Tibial artery (tissue), 4 donors: ENCODE measurements around the gene NCKAP1.

Source experiments
- DNase-seq, 2 donors: peaks; one replicate each; pipeline ENCODE4 v3.0.0-alpha.2; 2019
- H3K27ac ChIP-seq, 2 donors: fragments of 200-600 bp; sonication (generic) in 1 of 2; 1 replicate in 1 of 2; 2 replicates in 1 of 2; pipeline ENCODE4 v1.5.1; 2018 to 2019; ENCODE audit warnings: mild to moderate bottlenecking in 1 of 2
- H3K27me3 ChIP-seq, 2 donors: fragments of 200-600 bp; sonication (generic) in 1 of 2; one replicate each; pipeline versions ENCODE4 v1.5.1 to v1.6.0; 2016 to 2019
- H3K36me3 ChIP-seq, 3 donors: fragments of 200-600 bp; sonication (generic) in 2 of 3; one replicate each; pipeline ENCODE4 v1.5.1; 2016 to 2019; ENCODE audit warnings: mild to moderate bottlenecking in 2 of 3
- H3K4me1 ChIP-seq, 4 donors: fragments of 200-600 bp; sonication (generic) in 2 of 4; 1 replicate in 3 of 4; 2 replicates in 1 of 4; pipeline ENCODE4 v1.5.1; 2016 to 2019
- H3K4me3 ChIP-seq, 2 donors: fragments of 200-600 bp; sonication (generic) in 1 of 2; 1 replicate in 1 of 2; 2 replicates in 1 of 2; pipeline ENCODE4 v1.5.1; 2018 to 2019; ENCODE audit warnings: mild to moderate bottlenecking in 2 of 2
- H3K9me3 ChIP-seq, 3 donors: fragments of 200-600 bp; sonication (generic) in 1 of 3; one replicate each; pipeline ENCODE4 v1.5.1; 2016 to 2019
- CTCF ChIP-seq, 2 experiments: fragments of 200-600 bp in 1 of 2; fragments of 450-650 bp in 1 of 2; IDR thresholded peaks; one replicate each; pipeline ENCODE4 v1.5.1; 2017 to 2019; ENCODE audit warnings: antibody characterized with exemption in 2 of 2, mild to moderate bottlenecking in 1 of 2, moderate library complexity in 1 of 2
- intact Hi-C: fragments of 100-400 bp; cut with DNase I; formaldehyde crosslinking; loops from one replicate; pipeline ENCODE4 v1.15.0; 2023; ENCODE audit warnings: low total_unique reads

The NCKAP1 gene

GRCh38 chr2:182910965-182911364 lies 127.3 kb downstream of the NCKAP1 start:
- no peak overlapping the region for H3K4me3 ChIP-seq
- H3K27ac ChIP-seq = no peak overlapping the region
- intact Hi-C loops = no loop called here
- H3K4me1 ChIP-seq = peaks cover 0 to 28% (median 3%) of the 10 kb centered on the region in 4 donors
- no peak for TF ChIP-seq CTCF (IDR thresholded peaks at IDR 0.05)
- H3K9me3 ChIP-seq = no peaks in the 10 kb centered on the region
- peaks cover 24 to 37% (median 29%) of the 10 kb centered on the region in 3 donors for H3K36me3 ChIP-seq
- H3K27me3 ChIP-seq = no peaks in the 10 kb centered on the region
- no peak for DNase-seq

- DNase-seq = no peak
- no peak overlapping the region for H3K4me3 ChIP-seq
- H3K9me3 ChIP-seq = no peaks in the 10 kb centered on the region
- TF ChIP-seq CTCF (IDR thresholded peaks at IDR 0.05) = no peak
- H3K27me3 ChIP-seq = no peaks in the 10 kb centered on the region
- intact Hi-C loops = no loop called here
- peaks cover 6 to 25% (median 15%) of the 10 kb centered on the region in 3 donors for H3K36me3 ChIP-seq
- H3K27ac ChIP-seq = no peak overlapping the region
- H3K4me1 ChIP-seq = peaks cover 0 to 15% (median 0%) of the 10 kb centered on the region in 4 donors
These were observed 131.0 kb downstream of the NCKAP1 start for GRCh38 chr2:182907081-182907830.

DNA sequence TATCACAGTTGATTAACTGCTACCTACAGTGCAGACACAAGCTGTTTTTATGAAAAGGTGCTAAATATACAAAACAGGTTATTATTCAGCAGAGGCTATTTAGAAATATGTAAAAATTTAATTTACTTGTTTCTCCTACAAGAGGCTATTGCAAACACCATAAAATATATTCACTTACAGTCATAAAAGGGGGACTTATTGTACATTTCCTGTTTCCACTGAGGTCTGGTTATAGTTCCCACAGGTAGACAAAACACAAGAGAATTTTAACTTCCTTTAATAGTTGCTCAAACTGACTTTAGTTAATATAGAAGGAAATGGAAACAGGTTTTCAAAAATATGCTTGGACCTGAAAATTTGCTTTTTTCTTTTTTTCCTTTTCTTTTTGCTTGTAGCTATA lies 131.8 kb downstream of the NCKAP1 start:
- intact Hi-C loops = no loop called here
- Histone ChIP-seq H3K36me3 (peaks cover 6 to 25% (median 11%) of the 10 kb centered on the region in 3 donors), H3K9me3 (no peaks in the 10 kb centered on the region)

DNA sequence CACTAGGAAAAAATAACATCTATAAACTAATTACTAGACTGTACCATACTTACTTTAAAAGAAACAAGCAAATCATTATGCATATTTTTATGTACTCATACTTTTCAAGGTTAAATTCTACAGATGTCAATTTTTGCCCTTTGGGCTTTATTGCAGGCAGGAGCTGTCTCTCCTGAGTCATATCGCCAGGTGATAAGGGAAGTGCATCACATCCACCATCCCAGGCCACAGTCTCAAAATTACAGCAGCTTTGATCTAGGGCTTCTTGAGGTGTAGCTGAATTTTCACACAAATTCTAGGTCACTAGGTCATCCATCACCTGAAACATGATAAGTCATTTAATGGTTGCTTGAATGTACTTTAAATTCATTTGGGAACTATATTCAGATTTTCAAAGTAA lies 133.4 kb downstream of the NCKAP1 start:
- H3K36me3 ChIP-seq = peaks cover 0 to 20% (median 3%) of the 10 kb centered on the region in 3 donors
- no peak overlapping the region for H3K4me3 ChIP-seq
- H3K4me1 ChIP-seq = peaks cover 0 to 9% (median 0%) of the 10 kb centered on the region in 4 donors
- DNase-seq = no peak
- no peaks in the 10 kb centered on the region for H3K9me3 ChIP-seq
- no peak for TF ChIP-seq CTCF (IDR thresholded peaks at IDR 0.05)
- no peak overlapping the region for H3K27ac ChIP-seq
- H3K27me3 ChIP-seq = no peaks in the 10 kb centered on the region
- intact Hi-C loops = no loop called here

More for the DNA sequence above, 131.8 kb downstream of the NCKAP1 start:
- Histone ChIP-seq H3K27ac (no peak overlapping the region), H3K27me3 (no peaks in the 10 kb centered on the region), H3K4me1 (peaks cover 0 to 9% (median 0%) of the 10 kb centered on the region in 4 donors), H3K4me3 (no peak overlapping the region)
- no peak for TF ChIP-seq CTCF (IDR thresholded peaks at IDR 0.05)
- no peak for DNase-seq

DNA sequence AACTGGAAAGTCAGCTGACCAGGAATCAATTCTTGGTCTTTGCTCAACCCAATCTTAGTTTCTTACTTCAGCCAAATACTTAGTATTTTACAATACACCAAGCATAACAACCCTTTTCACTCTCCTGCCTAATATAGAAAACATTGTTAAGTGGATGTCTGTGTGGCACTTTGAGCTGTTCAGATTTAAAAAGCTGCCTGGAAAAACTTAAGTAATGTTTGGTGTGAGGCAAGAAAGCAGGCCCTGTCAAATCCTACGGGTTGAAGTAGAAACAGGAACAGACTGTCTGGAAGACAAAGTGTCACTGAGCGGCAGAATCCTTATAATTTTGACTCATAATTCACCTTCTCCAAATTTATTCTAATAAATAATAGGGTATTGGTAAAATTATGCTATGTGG lies 134.7 kb downstream of the NCKAP1 start:
- intact Hi-C loops = no loop called here
- no peak for DNase-seq
- no peaks in the 10 kb centered on the region for H3K9me3 ChIP-seq
- peaks cover 0 to 9% (median 0%) of the 10 kb centered on the region in 4 donors for H3K4me1 ChIP-seq
- H3K27ac ChIP-seq = peak overlapping the region in 1 of 2 donors; percentile 14
- no peak overlapping the region for H3K4me3 ChIP-seq
- TF ChIP-seq CTCF (IDR thresholded peaks at IDR 0.05) = no peak
- H3K36me3 ChIP-seq = peaks cover 0 to 12% (median 0%) of the 10 kb centered on the region in 3 donors
- H3K27me3 ChIP-seq = no peaks in the 10 kb centered on the region
